Right lobe of liver (tissue), 6 donors: ENCODE results near the gene P4HTM. TPM values are rescaled to one million over a fixed set of nuclear protein-coding genes. Genes with fewer than 3 reads are reported as not detected.

Source experiments
- ATAC-seq, 4 donors: fragments of 200-7000 bp; cut with Tn5 transposase; one replicate each; pipeline ENCODE4 v1.9.1; 2020; ENCODE audit warnings: mild to moderate bottlenecking in 4 of 4, moderate library complexity in 4 of 4
- DNase-seq, 3 donors: peaks; one replicate each; pipeline ENCODE4 v3.0.0-alpha.2; 2020
- H3K27ac ChIP-seq, 3 donors: fragments of 200-600 bp; one replicate each; pipeline ENCODE4 v1.8.0; 2022
- H3K27me3 ChIP-seq, 2 donors: fragments of 200-600 bp; one replicate each; pipeline ENCODE4 v1.8.0; 2022
- H3K36me3 ChIP-seq, 4 donors: fragments of 200-600 bp; sonication (generic) in 1 of 4; one replicate each; pipeline versions ENCODE4 v1.5.1 to v1.8.0; 2017 to 2022; ENCODE audit warnings: control low read depth in 1 of 4
- H3K4me1 ChIP-seq, 4 donors: fragments of 200-600 bp; sonication (generic) in 1 of 4; one replicate each; pipeline versions ENCODE4 v1.5.1 to v1.8.0; 2017 to 2022; ENCODE audit warnings: control low read depth in 1 of 4
- H3K4me3 ChIP-seq, 3 donors: fragments of 200-600 bp; one replicate each; pipeline ENCODE4 v1.8.0; 2022
- H3K9me3 ChIP-seq, 4 donors: fragments of 200-600 bp; sonication (generic) in 1 of 4; one replicate each; pipeline versions ENCODE4 v1.5.1 to v1.8.0; 2017 to 2022; ENCODE audit warnings: control low read depth in 1 of 4
- CTCF ChIP-seq, 4 donors: fragments of 200-600 bp in 3 of 4; fragments of 450-650 bp in 1 of 4; IDR thresholded peaks; one replicate each; pipeline versions ENCODE4 v1.5.1 to v1.8.0; 2016 to 2022; ENCODE audit warnings: antibody characterized with exemption in 4 of 4, mild to moderate bottlenecking in 2 of 4
- POLR2A ChIP-seq: fragments of 450-650 bp; IDR thresholded peaks from one replicate; pipeline ENCODE4 v1.6.1; 2017; ENCODE audit warnings: antibody characterized with exemption, mild to moderate bottlenecking
- WGBS: methylation state at CpG from one replicate; pipeline ENCODE4 v1.1.6; 2018; ENCODE audit warnings: low coverage, low lambda C conversion rate; ENCODE audit not compliant: insufficient coverage; ENCODE audit errors: missing lambda C conversion rate; 5-methylcytosine and 5-hydroxymethylcytosine counted together
- intact Hi-C, 2 donors: fragments of 100-400 bp; cut with DNase I; formaldehyde crosslinking; loops; one replicate each; pipeline versions ENCODE4 v1.11.2 to v1.14.1; 2022
- total RNA-seq, 6 experiments: library from RNA; depleted of rRNA in 2 of 6; stranded (reverse); fragments of >200 nt in 2 of 6; fragmentation: NEBNext Ultra II Directional in 3 of 6; extraction: Animal tissue kit (Norgen Biotek cat#: 25700) in 3 of 6; gene quantifications; one replicate each; pipeline versions ENCODE4 v1.1.0 to v1.2.4, GENCODE V29; 2016 to 2023
- donor health status: DM: no; HTN: yes; CAD: no.
- donor health status: DM: no; HTN: no; CAD: no.
- donor health status: DM: no; HTN: no; CAD: no.
- donor health status: DM: no; HTN: yes; CAD: no.
- donor health status: DM: no; HTN: yes; CAD: no.

The P4HTM gene
- total RNA-seq, 6 experiments from 2014 or later = 7.7 to 19.2 (median 11.1) TPM

DNA sequence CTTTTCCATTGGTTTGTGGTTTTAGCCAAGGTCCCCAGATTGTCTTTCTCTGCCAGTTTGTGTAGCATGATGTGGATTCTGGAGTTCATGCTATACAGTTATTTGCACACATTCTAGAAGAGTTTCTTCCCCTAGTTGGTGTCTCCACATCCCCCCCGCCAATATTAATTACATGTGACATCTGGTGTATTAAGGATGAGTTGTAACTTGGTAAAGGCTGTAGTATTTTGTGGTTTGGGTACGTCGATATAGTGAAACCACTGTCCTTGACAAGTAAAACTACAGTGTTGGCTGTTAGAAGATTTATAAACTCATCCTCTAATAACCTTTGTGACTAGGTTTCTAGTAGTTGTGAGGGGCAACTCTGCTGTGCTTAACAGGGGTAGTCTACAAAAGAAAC, 23.7 kb upstream of the P4HTM start:
- TF ChIP-seq POLR2A = no peak
- no peak for TF ChIP-seq CTCF (IDR thresholded peaks at IDR 0.05)
- peaks cover 1 to 73% (median 32%) of the 10 kb centered on the region in 4 donors for H3K36me3 ChIP-seq
- ATAC-seq (no peak), DNase-seq (peak in 1 of 3 donors; percentile 3)
- no peaks in the 10 kb centered on the region for H3K9me3 ChIP-seq
- 69% methylated on average over 3 of the region's 3 CpGs for WGBS
- no peaks in the 10 kb centered on the region for H3K27me3 ChIP-seq
- no peaks in the 10 kb centered on the region for H3K4me1 ChIP-seq
- no peak overlapping the region for H3K4me3 ChIP-seq
- intact Hi-C loops = no loop called here
- no peak overlapping the region for H3K27ac ChIP-seq

DNA sequence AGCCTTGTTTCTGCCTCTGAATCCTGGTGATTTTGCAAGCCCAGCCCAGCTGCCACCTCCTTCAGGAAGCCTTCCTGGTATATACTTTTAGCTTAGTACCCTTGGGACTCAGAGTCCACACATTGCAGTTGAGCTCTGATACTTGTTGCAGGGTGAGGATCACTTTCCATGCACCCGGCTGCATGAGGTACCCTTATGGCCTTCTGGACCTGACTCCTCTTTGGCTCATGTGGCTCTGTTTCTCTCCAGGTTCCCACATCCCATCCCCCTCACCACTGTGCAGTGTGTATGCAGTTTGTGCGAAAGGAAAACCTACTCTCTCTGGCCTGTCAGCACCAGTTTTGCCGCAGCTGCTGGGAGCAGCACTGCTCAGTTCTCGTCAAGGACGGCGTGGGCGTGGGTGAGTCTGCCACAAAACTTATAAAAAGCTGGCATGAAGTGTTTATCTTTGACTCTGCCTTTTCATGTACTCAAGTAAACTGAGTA, 23.1 kb upstream of the P4HTM start:
- H3K4me1 ChIP-seq = no peaks in the 10 kb centered on the region
- no peak overlapping the region for H3K27ac ChIP-seq
- no peaks in the 10 kb centered on the region for H3K9me3 ChIP-seq
- H3K4me3 ChIP-seq = no peak overlapping the region
- H3K36me3 ChIP-seq = peaks cover 3 to 79% (median 38%) of the 10 kb centered on the region in 4 donors
- 89% methylated on average over 5 of the region's 7 CpGs for WGBS
- intact Hi-C loops = no loop called here
- DNase-seq (peak in 1 of 3 donors; percentile 29), ATAC-seq (no peak)
- TF ChIP-seq POLR2A (no peak), CTCF (IDR thresholded peaks at IDR 0.05) (no peak)
- no peaks in the 10 kb centered on the region for H3K27me3 ChIP-seq

- ATAC-seq = peak in 1 of 4 donors; percentile 24
- intact Hi-C loops = no loop called here
- 100% methylated on average over 3 of the region's 6 CpGs for WGBS
Observed at GRCh38 chr3:48970586-48970985, 19.5 kb upstream of the P4HTM start.

DNA sequence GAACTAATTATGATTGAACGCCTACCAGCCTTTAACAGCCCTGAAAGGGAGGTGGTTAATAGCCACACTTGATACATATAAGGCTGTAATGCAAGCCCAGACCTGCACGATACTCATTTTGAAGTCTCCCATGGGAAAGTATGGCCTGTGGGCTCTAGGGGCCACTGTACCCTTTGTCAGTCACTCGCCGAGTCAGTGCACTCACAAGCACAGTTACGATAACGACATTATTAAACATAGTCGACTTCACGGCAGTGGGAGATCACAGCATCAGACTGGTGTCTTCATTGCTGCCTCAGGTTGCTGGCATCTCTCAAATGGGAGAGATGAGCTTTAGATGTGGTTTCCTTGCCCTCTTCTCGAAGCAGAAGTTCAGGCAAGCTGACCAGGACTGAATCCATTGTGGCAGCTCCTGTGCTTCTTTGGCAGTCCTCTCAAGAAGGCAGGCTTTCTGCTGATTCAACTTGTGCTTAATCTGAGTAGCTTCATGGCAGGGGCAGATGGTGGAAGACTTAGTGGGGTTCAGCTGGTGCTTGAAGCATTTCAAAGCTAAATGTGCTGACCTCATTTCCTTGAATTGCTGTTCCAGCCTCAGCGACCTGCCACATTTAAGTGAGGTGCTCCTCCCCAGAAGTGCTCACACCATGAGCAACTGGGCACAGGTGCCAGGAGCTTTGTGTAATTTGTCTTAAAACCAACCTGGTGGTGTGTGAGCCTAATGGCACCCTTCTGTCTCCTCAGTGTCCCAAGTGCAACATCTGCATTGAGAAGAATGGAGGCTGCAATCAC, 15.8 kb upstream of the P4HTM start:
- WGBS = 92% methylated on average over 4 of the region's 10 CpGs
- H3K9me3 ChIP-seq = no peaks in the 10 kb centered on the region
- no peak for TF ChIP-seq CTCF (IDR thresholded peaks at IDR 0.05)
- no peak for TF ChIP-seq POLR2A
- H3K36me3 ChIP-seq = peaks cover 9 to 97% (median 62%) of the 10 kb centered on the region in 4 donors
- intact Hi-C loops = no loop called here
- H3K27me3 ChIP-seq = no peaks in the 10 kb centered on the region
- no peak for DNase-seq
- H3K4me1 ChIP-seq = no peaks in the 10 kb centered on the region
- no peak overlapping the region for H3K27ac ChIP-seq
- H3K4me3 ChIP-seq = no peak overlapping the region
- no peak for ATAC-seq

More at GRCh38 chr3:48970586-48970985, 19.5 kb upstream of the P4HTM start:
- TF ChIP-seq CTCF (IDR thresholded peaks at IDR 0.05) (no peak), POLR2A (no peak)
- Histone ChIP-seq H3K27ac (no peak overlapping the region), H3K36me3 (peaks cover 3 to 92% (median 60%) of the 10 kb centered on the region in 4 donors), H3K27me3 (no peaks in the 10 kb centered on the region), H3K4me1 (no peaks in the 10 kb centered on the region), H3K9me3 (no peaks in the 10 kb centered on the region), H3K4me3 (no peak overlapping the region)
- no peak for DNase-seq
